Activated CD8-positive, alpha-beta T cell treated with anti-CD3 and anti-CD28 coated beads for 36 hours (primary cell): Measurements from ENCODE around the gene LHX3. TPM values are rescaled to one million over a fixed set of nuclear protein-coding genes. Genes with fewer than 3 reads are reported as not detected.

ENCODE experiments used
- ATAC-seq: fragments of 200-7000 bp; cut with Tn5 transposase; one replicate; pipeline ENCODE4 v1.10.0; 2021; ENCODE audit warnings: mild to moderate bottlenecking, moderate library complexity
- CTCF ChIA-PET: fragments of 350-600 bp; sonication (Branson Sonifier 250); formaldehyde crosslinking; loops from one replicate; lab custom pipeline; 2021; ENCODE audit warnings: antibody characterized with exemption; lab: Charles Lee
- POLR2A ChIA-PET: fragments of 350-600 bp; sonication (Branson Sonifier 250); formaldehyde crosslinking; loops from one replicate; lab custom pipeline; 2021; ENCODE audit warnings: antibody characterized with exemption; lab: Charles Lee
- DNase-seq: peaks from one replicate; pipeline ENCODE4 v3.0.0-alpha.2; 2020
- H3K27ac Mint-ChIP-seq: one replicate; pipeline ENCODE4 v1.8.0; 2021; ENCODE audit warnings: mild to moderate bottlenecking, mixed read lengths
- H3K27me3 Mint-ChIP-seq: one replicate; pipeline ENCODE4 v1.8.0; 2021; ENCODE audit warnings: mixed read lengths
- H3K36me3 Mint-ChIP-seq: one replicate; pipeline ENCODE4 v1.8.0; 2021; ENCODE audit warnings: low read depth, mixed read lengths
- H3K4me1 Mint-ChIP-seq: one replicate; pipeline ENCODE4 v1.8.0; 2021; ENCODE audit warnings: low read depth, mixed read lengths
- H3K4me3 Mint-ChIP-seq: one replicate; pipeline ENCODE4 v1.8.0; 2021; ENCODE audit warnings: mild to moderate bottlenecking, moderate library complexity, mixed read lengths
- H3K9me3 Mint-ChIP-seq: one replicate; pipeline ENCODE4 v1.8.0; 2021; ENCODE audit warnings: mixed read lengths
- intact Hi-C: fragments of 100-400 bp; cut with micrococcal nuclease; formaldehyde crosslinking; loops from one replicate; pipeline ENCODE4 v1.10.0; 2022
- total RNA-seq, 2 experiments: library from RNA; stranded (reverse); gene quantifications; one replicate each; pipeline ENCODE4 v1.2.3, GENCODE V29; 2021
- TF ChIP-seq, protein P1 (sequence below): fragments of 200-600 bp; IDR thresholded peaks from one replicate; pipeline ENCODE4 v1.8.0; 2022; ENCODE audit warnings: antibody characterized with exemption, mild to moderate bottlenecking

The LHX3 gene
- total RNA-seq, 2 experiments from 2014 or later: not detected

GRCh38 chr9:136148766-136149165 is 56.2 kb downstream of the LHX3 start:
- H3K36me3 Mint-ChIP-seq: no peaks in the 10 kb centered on the region
- peaks cover 7% of the 10 kb centered on the region for H3K27me3 Mint-ChIP-seq
- H3K27ac Mint-ChIP-seq: no peak overlapping the region
- ATAC-seq (no peak), DNase-seq (no peak)
- no peaks in the 10 kb centered on the region for H3K4me1 Mint-ChIP-seq
- no peak overlapping the region for H3K4me3 Mint-ChIP-seq
- H3K9me3 Mint-ChIP-seq: no peaks in the 10 kb centered on the region
- CTCF ChIA-PET: interaction anchor here (0.9 kb wide), 1 partner anchor 10 kb away, joined by 3 read pairs; no protein-coding TSS in a partner anchor
- POLR2A ChIA-PET: no interaction called here
- intact Hi-C loops: no loop called here
- TF ChIP-seq, protein P1, sequence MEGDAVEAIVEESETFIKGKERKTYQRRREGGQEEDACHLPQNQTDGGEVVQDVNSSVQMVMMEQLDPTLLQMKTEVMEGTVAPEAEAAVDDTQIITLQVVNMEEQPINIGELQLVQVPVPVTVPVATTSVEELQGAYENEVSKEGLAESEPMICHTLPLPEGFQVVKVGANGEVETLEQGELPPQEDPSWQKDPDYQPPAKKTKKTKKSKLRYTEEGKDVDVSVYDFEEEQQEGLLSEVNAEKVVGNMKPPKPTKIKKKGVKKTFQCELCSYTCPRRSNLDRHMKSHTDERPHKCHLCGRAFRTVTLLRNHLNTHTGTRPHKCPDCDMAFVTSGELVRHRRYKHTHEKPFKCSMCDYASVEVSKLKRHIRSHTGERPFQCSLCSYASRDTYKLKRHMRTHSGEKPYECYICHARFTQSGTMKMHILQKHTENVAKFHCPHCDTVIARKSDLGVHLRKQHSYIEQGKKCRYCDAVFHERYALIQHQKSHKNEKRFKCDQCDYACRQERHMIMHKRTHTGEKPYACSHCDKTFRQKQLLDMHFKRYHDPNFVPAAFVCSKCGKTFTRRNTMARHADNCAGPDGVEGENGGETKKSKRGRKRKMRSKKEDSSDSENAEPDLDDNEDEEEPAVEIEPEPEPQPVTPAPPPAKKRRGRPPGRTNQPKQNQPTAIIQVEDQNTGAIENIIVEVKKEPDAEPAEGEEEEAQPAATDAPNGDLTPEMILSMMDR: no peak

DNA sequence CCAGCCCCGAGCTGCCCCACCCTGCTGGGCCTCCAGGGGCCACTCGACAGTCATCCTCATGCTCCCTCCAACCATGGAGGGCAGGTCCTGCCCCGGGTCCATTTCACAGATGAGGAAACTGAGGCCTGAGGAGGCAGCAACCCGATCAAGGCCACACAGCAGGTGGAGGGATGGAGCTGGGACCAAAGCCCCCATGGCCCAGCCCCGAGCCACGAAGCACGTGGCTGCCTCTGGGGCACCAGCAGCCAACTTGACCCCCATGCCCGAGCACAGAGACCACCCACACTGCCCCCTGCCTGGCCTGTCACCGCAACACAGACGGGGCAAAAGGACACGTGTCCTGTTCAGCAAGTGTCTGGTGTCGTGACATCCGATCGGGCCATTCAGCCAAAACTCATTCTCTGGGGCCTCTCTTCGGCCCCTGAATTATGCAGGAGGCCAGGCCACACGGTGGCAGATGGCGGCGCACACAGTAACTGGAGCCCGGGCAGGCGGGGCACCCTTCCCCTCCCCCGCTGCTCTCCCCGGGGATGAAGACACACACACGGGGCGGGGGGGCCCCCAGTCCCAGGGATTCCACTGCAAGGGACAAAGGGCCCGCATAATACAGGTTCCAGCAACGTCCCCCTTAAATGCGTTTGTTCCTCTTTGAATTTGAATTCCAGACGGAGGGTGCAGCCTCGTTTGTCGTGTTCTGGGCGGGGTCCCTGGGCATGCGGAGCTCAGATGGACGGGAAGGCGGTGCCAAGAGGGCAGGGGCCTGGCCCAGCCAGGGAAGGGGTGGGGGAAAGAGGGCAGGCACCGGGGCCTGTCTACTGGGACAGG is 56.8 kb downstream of the LHX3 start:
- no peak for DNase-seq
- intact Hi-C loops: no loop called here
- TF ChIP-seq, protein P1: no peak
- no peaks in the 10 kb centered on the region for H3K4me1 Mint-ChIP-seq
- no peak overlapping the region for H3K4me3 Mint-ChIP-seq
- no peak for ATAC-seq
- no peak overlapping the region for H3K27ac Mint-ChIP-seq
- ChIA-PET POLR2A (no interaction called here), CTCF (interaction anchor here (0.9 kb wide), 1 partner anchor 9 kb away, joined by 3 read pairs; no protein-coding TSS in a partner anchor)
- H3K27me3 Mint-ChIP-seq: peaks cover 7% of the 10 kb centered on the region
- H3K36me3 Mint-ChIP-seq: no peaks in the 10 kb centered on the region
- H3K9me3 Mint-ChIP-seq: no peaks in the 10 kb centered on the region

GRCh38 chr9:136147038-136147889 is 57.7 kb downstream of the LHX3 start:
- ChIA-PET CTCF (no interaction called here), POLR2A (no interaction called here)
- no peaks in the 10 kb centered on the region for H3K36me3 Mint-ChIP-seq
- ATAC-seq (no peak), DNase-seq (no peak)
- peaks cover 7% of the 10 kb centered on the region for H3K27me3 Mint-ChIP-seq
- no peaks in the 10 kb centered on the region for H3K4me1 Mint-ChIP-seq
- H3K4me3 Mint-ChIP-seq: no peak overlapping the region
- intact Hi-C loops: no loop called here
- no peaks in the 10 kb centered on the region for H3K9me3 Mint-ChIP-seq
- H3K27ac Mint-ChIP-seq: no peak overlapping the region
- TF ChIP-seq, protein P1: no peak

Other genes with a start within 250 kb of the LHX3 start
- 10 to 100 TPM; 32.4 to 34.3 TPM for gene UBAC1, start 243.8 kb downstream of the LHX3 start, total RNA-seq
- 1 to 10 TPM; 6.0 to 6.2 TPM for gene NACC2, start 109.8 kb downstream of the LHX3 start, total RNA-seq
- 10 to 100 TPM; 24.4 to 25.9 TPM for gene TMEM250, start 86.3 kb downstream of the LHX3 start, total RNA-seq
- gene QSOX2, start 40.7 kb upstream of the LHX3 start, total RNA-seq: 10 to 100 TPM; 21.0 to 21.5 TPM
- under 1 TPM in 1 of 2 experiments, not detected in 1; 0.07 TPM for gene CCDC187, start 99.0 kb upstream of the LHX3 start, total RNA-seq
- gene GPSM1, start 122.4 kb upstream of the LHX3 start, total RNA-seq: 1 to 10 TPM; 8.8 to 10.0 TPM
- gene DNLZ, start 158.6 kb upstream of the LHX3 start, total RNA-seq: 10 to 100 TPM; 16.1 to 17.4 TPM
- 1 to 10 TPM; 6.8 to 7.1 TPM for gene CARD9, start 168.5 kb upstream of the LHX3 start, total RNA-seq
- gene SNAPC4, start 195.0 kb upstream of the LHX3 start, total RNA-seq: 10 to 100 TPM; 15.5 to 17.1 TPM
- 10 to 100 TPM; 65.9 to 66.8 TPM for gene ENTR1, start 205.5 kb upstream of the LHX3 start, total RNA-seq
- gene PMPCA, start 205.5 kb upstream of the LHX3 start, total RNA-seq: 100 to 1,000 TPM; 128 to 140 TPM
- 10 to 100 TPM; 12.0 to 13.8 TPM for gene INPP5E, start 234.7 kb upstream of the LHX3 start, total RNA-seq